PFSK-1 (cell line): ENCODE results near the gene SELENON.

ENCODE experiments used
- FOXP2 ChIP-seq: optimal IDR thresholded peaks from 2 replicates; pipeline ENCODE3; 2011; ENCODE audit warnings: borderline replicate concordance, control low read depth, inconsistent platforms; ENCODE audit not compliant: insufficient read depth; ENCODE audit errors: extremely low read length, extremely low read depth
- POLR2AphosphoS5 ChIP-seq: IDR thresholded peaks from 2 replicates; pipeline ENCODE4 v1.6.1; 2012; ENCODE audit warnings: low read depth, mild to moderate bottlenecking, control low read depth, low read length, moderate library complexity
- SIN3A ChIP-seq: IDR thresholded peaks from 2 replicates; pipeline ENCODE4 v1.6.1; 2012; ENCODE audit warnings: mild to moderate bottlenecking, low read length, moderate library complexity, borderline replicate concordance; ENCODE audit not compliant: insufficient read depth
- TAF1 ChIP-seq: IDR thresholded peaks from 2 replicates; pipeline ENCODE4 v1.6.1; 2012; ENCODE audit warnings: low read length, control low read depth, borderline replicate concordance; ENCODE audit not compliant: insufficient read depth

DNA sequence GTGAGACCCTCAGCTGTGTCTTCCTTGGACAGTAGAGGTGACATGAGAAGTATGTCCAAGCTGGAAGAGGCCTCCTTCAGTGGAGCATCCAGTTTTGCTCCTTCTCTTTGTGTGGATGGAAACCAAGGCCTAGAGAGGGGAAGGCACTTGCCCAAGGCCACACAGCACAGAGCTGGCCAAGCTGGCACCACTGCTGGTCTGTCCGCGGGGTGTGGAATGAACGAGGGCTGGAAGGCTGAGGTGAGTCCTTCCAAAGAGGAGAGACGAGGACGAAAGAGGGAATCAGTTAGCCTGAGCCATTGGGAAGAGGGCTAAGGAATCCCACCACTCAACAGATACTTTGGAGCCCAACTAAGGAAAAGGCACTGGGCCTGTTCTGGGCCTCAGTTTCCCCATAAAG, 27.8 kb upstream of the SELENON start:
- TF ChIP-seq TAF1, result no peak
- TF ChIP-seq SIN3A, result no peak
- no peak for TF ChIP-seq POLR2AphosphoS5
- TF ChIP-seq FOXP2, result no peak
